Astrocyte of the spinal cord (primary cell): ENCODE measurements around the gene EIPR1.
A peak's percentile ranks its signal among the peaks of the same experiment; 100 is the strongest.
"Not testable (repeated sequence)": the region's sequence is repeated elsewhere in the genome, so short reads cannot be mapped to it uniquely, and the experiment has no call there.

ENCODE experiments used
- DNase-seq: peaks from one replicate; pipeline ENCODE4 v3.0.0; 2011; ENCODE audit warnings: low read depth, low spot score
- H3K4me3 ChIP-seq: 2 replicates; pipeline ENCODE4 v1.5.1; 2011; ENCODE audit warnings: low read depth, mild to moderate bottlenecking, low read length, moderate library complexity
- CTCF ChIP-seq: IDR thresholded peaks from 2 replicates; pipeline ENCODE4 v1.5.1; 2012; ENCODE audit warnings: low read depth, mild to moderate bottlenecking, low read length, inconsistent platforms
- in situ Hi-C: cut with HindIII; loops from 2 replicates; pipeline ENCODE4 v1.10.0; 2017; ENCODE audit warnings: low sequenced_read_pairs

Gene EIPR1

GRCh38 chr2:3202926-3203325 is 174.7 kb downstream of the EIPR1 start:
- in situ Hi-C loops = no loop called here
- DNase-seq = no peak
- TF ChIP-seq CTCF = no peak
- no peak overlapping the region for H3K4me3 ChIP-seq

GRCh38 chr2:3201281-3201680 is 176.3 kb downstream of the EIPR1 start:
- no peak overlapping the region for H3K4me3 ChIP-seq
- in situ Hi-C loops = no loop called here
- no peak for DNase-seq
- TF ChIP-seq CTCF = no peak

- DNase-seq = peak; percentile 51
- no peak overlapping the region for H3K4me3 ChIP-seq
- no peak for TF ChIP-seq CTCF
- in situ Hi-C loops = no loop called here
These were observed 177.1 kb downstream of the EIPR1 start for GRCh38 chr2:3200420-3200939.

GRCh38 chr2:3199627-3200345 is 177.8 kb downstream of the EIPR1 start:
- no peak overlapping the region for H3K4me3 ChIP-seq
- TF ChIP-seq CTCF = no peak
- in situ Hi-C loops = no loop called here
- no peak for DNase-seq

- H3K4me3 ChIP-seq, in situ Hi-C loops, DNase-seq: not testable (repeated sequence)
These were observed 178.9 kb downstream of the EIPR1 start for GRCh38 chr2:3198671-3199192.

- in situ Hi-C loops = no loop called here
- peak; percentile 27 for TF ChIP-seq CTCF
- no peak for DNase-seq
- no peak overlapping the region for H3K4me3 ChIP-seq
These were observed 179.5 kb downstream of the EIPR1 start for GRCh38 chr2:3198119-3198518.

- no peak for TF ChIP-seq CTCF
- H3K4me3 ChIP-seq = no peak overlapping the region
- in situ Hi-C loops = no loop called here
- DNase-seq = no peak
These were observed 180.3 kb downstream of the EIPR1 start for GRCh38 chr2:3197308-3197707.
